Tibial artery (tissue), 4 donors: ENCODE data around the gene DPP7.

ENCODE experiments used
- DNase-seq, 2 donors: peaks; one replicate each; pipeline ENCODE4 v3.0.0-alpha.2; 2019
- H3K27ac ChIP-seq, 2 donors: fragments of 200-600 bp; sonication (generic) in 1 of 2; 1 replicate in 1 of 2; 2 replicates in 1 of 2; pipeline ENCODE4 v1.5.1; 2018 to 2019; ENCODE audit warnings: mild to moderate bottlenecking in 1 of 2
- H3K27me3 ChIP-seq, 2 donors: fragments of 200-600 bp; sonication (generic) in 1 of 2; one replicate each; pipeline versions ENCODE4 v1.5.1 to v1.6.0; 2016 to 2019
- H3K36me3 ChIP-seq, 3 donors: fragments of 200-600 bp; sonication (generic) in 2 of 3; one replicate each; pipeline ENCODE4 v1.5.1; 2016 to 2019; ENCODE audit warnings: mild to moderate bottlenecking in 2 of 3
- H3K4me1 ChIP-seq, 4 donors: fragments of 200-600 bp; sonication (generic) in 2 of 4; 1 replicate in 3 of 4; 2 replicates in 1 of 4; pipeline ENCODE4 v1.5.1; 2016 to 2019
- H3K4me3 ChIP-seq, 2 donors: fragments of 200-600 bp; sonication (generic) in 1 of 2; 1 replicate in 1 of 2; 2 replicates in 1 of 2; pipeline ENCODE4 v1.5.1; 2018 to 2019; ENCODE audit warnings: mild to moderate bottlenecking in 2 of 2
- H3K9me3 ChIP-seq, 3 donors: fragments of 200-600 bp; sonication (generic) in 1 of 3; one replicate each; pipeline ENCODE4 v1.5.1; 2016 to 2019
- intact Hi-C: fragments of 100-400 bp; cut with DNase I; formaldehyde crosslinking; loops from one replicate; pipeline ENCODE4 v1.15.0; 2023; ENCODE audit warnings: low total_unique reads
- TF ChIP-seq, protein P1 (sequence below), 2 experiments: fragments of 200-600 bp in 1 of 2; fragments of 450-650 bp in 1 of 2; IDR thresholded peaks; one replicate each; pipeline ENCODE4 v1.5.1; 2017 to 2019; ENCODE audit warnings: antibody characterized with exemption in 2 of 2, mild to moderate bottlenecking in 1 of 2, moderate library complexity in 1 of 2

Gene DPP7

DNA sequence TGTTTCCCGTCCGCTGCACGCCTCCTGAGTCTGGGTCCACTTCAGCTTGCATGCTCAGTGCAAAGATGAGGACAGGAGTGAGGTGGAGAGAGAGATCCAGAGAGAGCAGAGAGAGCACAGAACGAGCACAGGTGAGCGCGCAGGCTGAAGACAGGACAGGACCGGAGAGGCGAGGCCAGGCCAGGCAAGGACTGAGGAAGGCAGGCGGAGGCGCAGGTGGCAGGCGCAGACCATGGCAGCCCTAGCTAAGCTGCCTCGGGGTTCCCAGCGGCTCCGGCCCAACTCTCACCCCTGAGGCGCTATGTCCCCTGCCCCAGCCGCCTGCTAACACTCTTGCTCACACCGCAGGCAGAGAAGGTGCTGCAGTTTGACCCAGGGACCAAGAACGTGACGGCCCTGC, 34.1 kb upstream of the DPP7 start:
- no peaks in the 10 kb centered on the region for H3K36me3 ChIP-seq
- H3K27ac ChIP-seq = no peak overlapping the region
- H3K4me3 ChIP-seq = no peak overlapping the region
- H3K9me3 ChIP-seq = no peaks in the 10 kb centered on the region
- TF ChIP-seq, protein P1, sequence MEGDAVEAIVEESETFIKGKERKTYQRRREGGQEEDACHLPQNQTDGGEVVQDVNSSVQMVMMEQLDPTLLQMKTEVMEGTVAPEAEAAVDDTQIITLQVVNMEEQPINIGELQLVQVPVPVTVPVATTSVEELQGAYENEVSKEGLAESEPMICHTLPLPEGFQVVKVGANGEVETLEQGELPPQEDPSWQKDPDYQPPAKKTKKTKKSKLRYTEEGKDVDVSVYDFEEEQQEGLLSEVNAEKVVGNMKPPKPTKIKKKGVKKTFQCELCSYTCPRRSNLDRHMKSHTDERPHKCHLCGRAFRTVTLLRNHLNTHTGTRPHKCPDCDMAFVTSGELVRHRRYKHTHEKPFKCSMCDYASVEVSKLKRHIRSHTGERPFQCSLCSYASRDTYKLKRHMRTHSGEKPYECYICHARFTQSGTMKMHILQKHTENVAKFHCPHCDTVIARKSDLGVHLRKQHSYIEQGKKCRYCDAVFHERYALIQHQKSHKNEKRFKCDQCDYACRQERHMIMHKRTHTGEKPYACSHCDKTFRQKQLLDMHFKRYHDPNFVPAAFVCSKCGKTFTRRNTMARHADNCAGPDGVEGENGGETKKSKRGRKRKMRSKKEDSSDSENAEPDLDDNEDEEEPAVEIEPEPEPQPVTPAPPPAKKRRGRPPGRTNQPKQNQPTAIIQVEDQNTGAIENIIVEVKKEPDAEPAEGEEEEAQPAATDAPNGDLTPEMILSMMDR (IDR thresholded peaks at IDR 0.05) = no peak
- intact Hi-C loops = no loop called here
- DNase-seq = no peak
- peaks cover 0 to 56% of the 10 kb centered on the region in 2 donors for H3K27me3 ChIP-seq
- no peaks in the 10 kb centered on the region for H3K4me1 ChIP-seq

DNA sequence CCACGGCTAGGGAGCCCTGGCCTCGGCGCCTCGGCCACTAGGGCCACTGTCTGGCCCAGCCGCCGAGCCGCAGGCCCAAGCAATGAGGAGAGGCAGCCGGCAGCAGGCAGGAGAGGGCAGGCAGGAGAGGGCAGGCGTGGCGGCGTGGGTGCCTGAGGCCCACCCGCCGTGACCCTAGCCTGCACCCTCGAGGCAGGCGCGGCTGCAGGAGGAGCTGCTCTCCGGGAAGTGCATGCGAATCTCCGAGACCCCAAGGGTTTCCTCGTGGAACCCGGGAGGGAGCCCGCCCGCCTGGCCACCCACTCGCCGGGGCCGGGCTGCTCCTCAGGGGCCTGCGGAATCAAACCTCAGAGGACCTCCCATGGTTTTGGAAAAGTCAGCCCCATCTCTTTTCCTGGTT, 33.7 kb upstream of the DPP7 start:
- H3K4me1 ChIP-seq = no peaks in the 10 kb centered on the region
- H3K9me3 ChIP-seq = no peaks in the 10 kb centered on the region
- H3K4me3 ChIP-seq = no peak overlapping the region
- no peak overlapping the region for H3K27ac ChIP-seq
- no peak for DNase-seq
- H3K27me3 ChIP-seq = peaks cover 0 to 60% of the 10 kb centered on the region in 2 donors
- intact Hi-C loops = no loop called here
- TF ChIP-seq, protein P1 (IDR thresholded peaks at IDR 0.05) = no peak
- H3K36me3 ChIP-seq = no peaks in the 10 kb centered on the region

DNA sequence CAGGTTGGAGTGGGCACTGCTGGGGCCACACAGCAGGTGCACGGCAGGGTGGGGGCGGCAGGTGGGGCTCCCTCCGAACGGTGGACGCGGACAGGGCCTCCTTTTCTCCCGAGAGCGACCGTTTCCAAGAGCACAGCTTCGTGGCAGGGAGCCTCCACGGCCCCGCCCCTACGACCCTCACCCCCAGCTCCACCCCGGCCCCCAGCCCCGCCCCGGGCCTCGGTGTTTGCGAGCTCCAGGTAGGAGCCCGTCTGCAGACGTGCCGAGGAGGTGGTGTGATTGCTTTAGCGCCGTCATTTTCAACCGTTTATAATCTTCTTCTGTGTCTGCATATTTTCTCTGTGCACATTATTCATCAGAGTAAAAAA, 33.2 kb upstream of the DPP7 start:
- H3K27ac ChIP-seq = no peak overlapping the region
- no peak overlapping the region for H3K4me3 ChIP-seq
- H3K36me3 ChIP-seq = no peaks in the 10 kb centered on the region
- intact Hi-C loops = no loop called here
- no peak for DNase-seq
- TF ChIP-seq, protein P1 (IDR thresholded peaks at IDR 0.05) = no peak
- no peaks in the 10 kb centered on the region for H3K4me1 ChIP-seq
- peaks cover 0 to 64% of the 10 kb centered on the region in 2 donors for H3K27me3 ChIP-seq
- no peaks in the 10 kb centered on the region for H3K9me3 ChIP-seq

DNA sequence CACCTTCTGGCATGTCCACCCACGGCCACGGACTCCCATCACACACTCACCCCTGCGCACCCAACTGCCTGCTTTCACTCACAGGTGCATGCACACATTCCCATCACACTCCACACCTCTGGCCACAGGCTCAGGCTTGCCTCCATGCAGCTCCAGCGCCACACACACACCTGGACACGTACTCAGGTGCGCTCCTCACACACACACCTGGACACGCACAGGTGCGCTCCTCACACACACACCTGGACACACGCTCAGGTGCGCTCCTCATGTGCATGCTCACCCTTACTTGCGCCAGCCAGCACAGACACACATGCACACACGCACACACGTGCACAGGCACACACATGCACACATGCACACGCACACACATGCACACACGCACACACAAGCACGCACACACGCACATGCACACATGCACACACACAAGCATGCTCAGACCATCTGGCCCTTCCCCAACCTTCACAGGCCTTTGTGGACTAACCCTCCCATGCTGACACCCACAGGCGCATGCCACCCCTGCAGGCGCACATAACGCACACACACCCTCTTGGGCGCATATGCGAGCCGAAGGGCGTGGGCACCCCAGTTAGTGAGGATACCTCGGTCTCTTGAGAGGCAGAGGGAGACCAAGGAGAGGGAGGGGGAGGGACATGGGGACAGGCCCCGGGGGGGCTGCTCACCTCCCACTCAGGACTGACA, 32.7 kb upstream of the DPP7 start:
- no peaks in the 10 kb centered on the region for H3K4me1 ChIP-seq
- peaks cover 0 to 70% of the 10 kb centered on the region in 2 donors for H3K27me3 ChIP-seq
- DNase-seq = no peak
- no peak overlapping the region for H3K27ac ChIP-seq
- TF ChIP-seq, protein P1 (IDR thresholded peaks at IDR 0.05) = no peak
- H3K4me3 ChIP-seq = no peak overlapping the region
- intact Hi-C loops = no loop called here
- H3K9me3 ChIP-seq = no peaks in the 10 kb centered on the region
- H3K36me3 ChIP-seq = no peaks in the 10 kb centered on the region

DNA sequence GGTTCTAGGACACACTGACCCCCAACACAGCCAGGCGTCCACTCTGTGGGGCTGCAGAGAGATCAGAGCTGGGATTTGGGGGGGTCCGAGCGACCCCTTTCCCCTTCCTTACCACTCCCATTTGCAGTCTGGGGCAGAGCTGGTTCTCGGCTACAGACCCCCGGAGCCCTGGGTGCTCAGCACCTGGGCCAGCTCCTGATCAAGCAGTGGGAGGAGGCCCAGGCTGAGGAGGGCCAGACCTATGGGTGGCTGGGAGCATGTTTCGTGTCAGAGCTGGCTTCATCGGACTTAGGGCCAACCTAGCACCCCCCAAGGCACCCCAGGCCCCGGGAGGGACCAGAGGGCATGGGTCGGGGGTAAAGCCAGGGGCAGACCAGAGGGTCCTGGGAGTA, 32.0 kb upstream of the DPP7 start:
- intact Hi-C loops = no loop called here

More for the DNA sequence above, 32.0 kb upstream of the DPP7 start:
- Histone ChIP-seq H3K4me1 (no peaks in the 10 kb centered on the region), H3K9me3 (no peaks in the 10 kb centered on the region), H3K27ac (no peak overlapping the region), H3K36me3 (no peaks in the 10 kb centered on the region), H3K4me3 (no peak overlapping the region), H3K27me3 (peaks cover 0 to 77% of the 10 kb centered on the region in 2 donors)
- DNase-seq = no peak
- TF ChIP-seq, protein P1 (IDR thresholded peaks at IDR 0.05) = no peak
